ENCODE data around the gene CHCHD6.

Gene CHCHD6, protein sequence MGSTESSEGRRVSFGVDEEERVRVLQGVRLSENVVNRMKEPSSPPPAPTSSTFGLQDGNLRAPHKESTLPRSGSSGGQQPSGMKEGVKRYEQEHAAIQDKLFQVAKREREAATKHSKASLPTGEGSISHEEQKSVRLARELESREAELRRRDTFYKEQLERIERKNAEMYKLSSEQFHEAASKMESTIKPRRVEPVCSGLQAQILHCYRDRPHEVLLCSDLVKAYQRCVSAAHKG

DNA sequence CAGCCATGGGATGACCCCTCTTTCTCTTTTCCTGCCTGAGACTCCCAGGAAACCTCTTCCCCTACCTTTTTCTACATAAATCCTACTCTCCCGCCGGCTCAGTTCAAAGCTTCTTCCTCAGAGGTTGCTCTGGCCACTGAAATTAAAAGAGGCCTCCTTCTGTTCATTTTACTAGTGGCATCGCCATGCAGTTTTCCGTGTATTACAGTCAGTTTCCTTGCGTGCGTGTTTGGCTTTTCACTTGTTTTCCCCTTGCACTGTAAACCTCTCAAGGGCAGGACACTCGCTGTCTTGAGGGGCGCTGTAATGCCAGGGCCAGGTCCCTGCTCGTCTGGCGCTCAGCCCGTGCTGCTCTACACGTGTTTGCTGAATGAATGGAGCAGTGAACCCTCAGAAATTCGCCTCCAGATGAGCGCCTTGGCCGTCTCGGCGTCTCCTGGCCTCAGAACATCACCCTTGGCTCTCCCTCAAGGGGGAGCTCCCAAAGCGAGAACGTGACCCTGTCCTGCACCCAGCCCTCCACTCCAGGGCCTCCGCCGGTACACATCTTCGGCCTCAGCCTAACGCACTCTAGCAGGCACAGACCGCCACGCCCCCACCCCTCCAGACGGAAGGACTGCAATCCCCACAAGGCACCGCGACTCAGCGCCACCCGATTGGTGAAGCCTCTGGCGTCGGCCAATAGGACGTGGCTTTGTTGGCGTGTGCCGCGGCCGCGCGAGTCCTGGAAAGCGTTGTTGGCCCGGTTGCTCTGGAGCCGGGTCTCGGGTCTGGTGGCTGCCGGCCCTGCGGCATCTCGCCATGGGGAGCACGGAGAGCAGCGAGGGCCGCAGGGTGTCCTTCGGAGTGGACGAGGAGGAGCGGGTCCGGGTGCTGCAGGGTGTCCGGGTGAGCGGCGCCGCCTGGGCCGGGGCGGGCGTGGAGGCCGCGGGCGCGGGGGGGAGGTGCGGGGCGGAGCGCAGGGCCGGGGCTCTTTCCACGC is at the start of gene CHCHD6:
TSS of gene CHCHD6 (plus strand) at position 729 of the 982 bp plus-strand sequence. CDS start at position 802, 73 bp downstream.
- DNase-seq, result peak; percentile 94
- peaks cover 20 to 21% of the 10 kb centered on the region in 2 donors for H3K4me1 Mint-ChIP-seq
- H3K27me3 Mint-ChIP-seq, result peaks cover 17 to 19% of the 10 kb centered on the region in 2 donors
- peaks cover 5 to 10% of the 10 kb centered on the region in 2 donors for H3K36me3 Mint-ChIP-seq
- peak within 1 kb of the TSS; percentile 97 to 98 for H3K4me3 Mint-ChIP-seq
- peak; percentile 99 for ATAC-seq (replicated peaks)
- peak within 1 kb of the TSS; percentile 96 for H3K27ac Mint-ChIP-seq
- no peaks in the 10 kb centered on the region for H3K9me3 Mint-ChIP-seq

DNA sequence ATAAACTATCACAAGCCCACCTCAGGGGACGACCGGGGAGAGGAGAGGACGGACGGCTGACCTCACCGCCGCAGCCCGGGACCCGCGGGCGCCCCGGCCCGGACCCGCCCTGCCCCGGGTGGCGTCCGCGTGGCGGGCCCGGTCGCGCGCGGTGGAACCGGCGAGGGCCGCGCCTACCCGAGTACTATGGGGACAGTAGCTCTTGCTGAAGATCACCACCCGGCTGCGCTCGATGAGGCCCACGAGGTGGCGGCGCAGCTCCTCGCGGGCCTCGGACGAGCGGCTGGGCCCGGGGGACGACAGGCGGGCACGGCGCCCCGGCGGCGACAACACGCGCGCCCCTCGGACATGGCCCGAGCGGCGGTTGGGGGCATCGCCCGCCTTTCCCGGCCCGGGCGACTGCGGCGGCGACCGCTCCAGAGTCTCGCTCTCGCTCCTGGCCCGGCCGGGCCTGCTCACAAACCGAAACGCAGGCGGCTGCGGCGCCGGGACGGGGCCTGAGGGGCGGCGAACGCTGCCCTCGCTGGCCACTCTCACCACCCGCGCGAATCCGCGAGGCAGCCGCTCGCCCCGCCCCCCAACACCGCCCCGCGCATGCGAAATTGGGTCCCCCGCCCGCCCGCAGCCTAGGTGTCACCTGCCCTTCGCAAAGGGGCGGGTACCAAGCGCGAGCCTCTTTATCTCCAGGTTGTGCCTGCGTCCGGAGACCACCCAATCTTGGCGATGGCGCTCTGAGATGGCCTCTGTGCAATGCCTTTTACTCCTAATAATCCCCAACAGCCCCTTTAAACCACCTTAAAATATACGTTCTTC is 49.3 kb upstream of the CHCHD6 start, which contains the start of gene TXNRD3:
TSS of gene TXNRD3 (minus strand) at position 554 of the 813 bp plus-strand sequence.
- Mint-ChIP-seq H3K36me3 (no peaks in the 10 kb centered on the region), H3K9me3 (no peaks in the 10 kb centered on the region), H3K4me1 (peaks cover 0 to 2% of the 10 kb centered on the region in 2 donors), H3K4me3 (peak within 1 kb of the TSS; percentile 80 to 87), H3K27ac (peak within 1 kb of the TSS; percentile 48), H3K27me3 (peaks cover 10 to 26% of the 10 kb centered on the region in 2 donors)
- DNase-seq (peak; percentile 56), ATAC-seq (replicated peaks) (peak; percentile 92 to 94)

DNA sequence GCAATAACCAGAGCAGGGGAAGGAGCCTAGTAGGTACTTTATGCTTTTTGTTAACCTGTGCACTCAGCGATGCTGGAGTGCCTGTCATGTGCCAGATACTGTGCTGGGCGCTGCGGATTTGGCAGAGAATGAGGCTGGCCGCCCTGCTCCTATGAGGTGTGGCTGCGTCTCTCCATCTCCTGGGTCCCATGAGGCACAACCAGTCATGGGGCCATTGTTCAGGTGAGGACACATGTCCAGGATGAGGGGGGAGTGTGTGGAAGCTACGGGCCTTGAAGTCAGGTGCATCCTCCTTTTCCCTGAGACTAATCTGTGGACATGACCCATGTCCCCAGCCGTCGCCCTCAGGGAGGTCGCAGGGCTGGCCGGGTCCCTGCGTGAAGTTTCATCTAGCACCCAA is 48.2 kb upstream of the CHCHD6 start:
- Mint-ChIP-seq H3K36me3 (no peaks in the 10 kb centered on the region), H3K9me3 (no peaks in the 10 kb centered on the region), H3K4me1 (peaks cover 0 to 2% of the 10 kb centered on the region in 2 donors), H3K27ac (no peak overlapping the region), H3K27me3 (peaks cover 21 to 28% of the 10 kb centered on the region in 2 donors), H3K4me3 (no peak overlapping the region)
- no peak for ATAC-seq (replicated peaks)
- no peak for DNase-seq

DNA sequence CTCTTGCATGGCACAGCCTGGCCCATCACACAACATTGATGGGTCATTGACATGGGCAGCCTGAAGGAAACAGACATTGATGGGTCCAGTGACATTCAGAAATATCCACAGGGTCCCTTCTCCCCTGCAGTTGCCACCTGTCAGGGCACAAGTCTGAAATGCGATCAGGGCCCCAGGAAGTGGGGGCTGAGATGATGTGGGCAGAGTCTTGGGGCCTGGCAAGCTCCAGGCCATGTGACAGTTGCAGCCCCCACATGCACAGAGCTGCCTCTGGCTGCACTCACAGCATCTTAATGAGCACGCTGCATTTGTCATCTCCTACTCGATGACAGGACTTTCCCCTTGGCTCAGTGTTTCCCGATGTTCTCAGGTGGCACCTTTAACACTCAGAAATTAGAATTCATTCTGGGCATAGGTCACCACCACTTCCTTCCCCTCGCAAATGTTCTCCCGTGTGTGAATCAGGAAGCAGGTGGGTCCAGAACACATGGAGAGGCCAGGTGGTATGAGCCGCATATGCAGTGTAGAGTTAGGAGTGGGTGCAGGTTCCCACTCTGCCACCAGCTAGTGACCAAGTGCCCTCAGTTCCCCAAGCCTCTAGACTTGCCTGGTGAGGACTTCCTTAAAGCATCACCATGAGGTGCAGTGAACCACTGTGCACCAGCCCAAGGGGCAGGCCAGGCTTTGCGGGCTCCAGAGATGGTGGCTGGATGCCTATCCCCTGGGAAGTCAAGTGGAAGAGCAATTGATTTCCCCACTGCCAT is 47.5 kb upstream of the CHCHD6 start:
- Mint-ChIP-seq H3K36me3 (no peaks in the 10 kb centered on the region), H3K4me1 (peaks cover 0 to 2% of the 10 kb centered on the region in 2 donors), H3K27ac (no peak overlapping the region), H3K27me3 (peaks cover 28 to 32% of the 10 kb centered on the region in 2 donors), H3K4me3 (no peak overlapping the region), H3K9me3 (peaks cover 1 to 5% of the 10 kb centered on the region in 2 donors)
- ATAC-seq (replicated peaks), result no peak
- no peak for DNase-seq

DNA sequence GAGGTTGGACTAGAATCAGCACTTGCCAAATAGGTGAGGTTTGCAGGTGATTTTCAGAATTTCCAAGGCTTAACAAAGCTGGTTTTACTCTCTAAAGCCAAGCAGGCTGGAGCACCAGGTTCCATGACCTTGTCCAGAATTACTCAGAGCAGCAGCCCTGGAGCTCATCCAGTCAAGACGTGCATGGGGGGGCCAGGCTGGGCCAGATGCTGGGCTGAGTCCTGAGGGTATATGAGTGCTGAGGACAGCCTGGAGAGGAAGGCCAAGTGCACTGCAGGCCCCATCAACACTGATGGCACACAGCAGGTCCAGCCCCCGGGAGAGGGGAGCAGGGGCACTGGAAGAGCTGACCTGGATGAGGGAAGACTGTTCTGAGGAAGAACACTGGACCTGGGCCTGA is 46.1 kb upstream of the CHCHD6 start:
- Mint-ChIP-seq H3K27ac (no peak overlapping the region), H3K9me3 (peaks cover 1 to 5% of the 10 kb centered on the region in 2 donors), H3K4me3 (no peak overlapping the region), H3K4me1 (peaks cover 0 to 2% of the 10 kb centered on the region in 2 donors), H3K36me3 (no peaks in the 10 kb centered on the region), H3K27me3 (peaks cover 32 to 37% of the 10 kb centered on the region in 2 donors)
- no peak for ATAC-seq (replicated peaks)
- no peak for DNase-seq

DNA sequence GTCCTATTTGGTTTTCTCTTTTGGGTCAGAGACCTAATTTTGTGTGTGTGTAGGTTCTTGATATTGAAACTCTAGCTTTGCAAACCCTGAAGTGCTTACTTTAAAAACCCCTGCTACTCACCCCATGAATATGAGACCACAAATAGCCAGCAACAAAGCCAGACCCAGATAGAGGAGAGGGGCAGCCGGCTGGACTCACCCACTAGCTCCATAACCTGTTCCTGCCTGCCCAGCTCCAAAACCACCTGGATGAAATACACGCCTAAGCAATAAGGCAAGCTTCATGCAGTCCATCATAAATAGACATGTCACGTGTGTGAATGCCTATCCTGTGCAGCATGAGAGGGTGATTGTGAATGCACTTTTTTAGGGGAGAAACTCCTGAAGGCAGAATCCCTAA is 45.5 kb upstream of the CHCHD6 start:
- DNase-seq, result no peak
- ATAC-seq (replicated peaks), result no peak
- Mint-ChIP-seq H3K4me1 (peaks cover 0 to 2% of the 10 kb centered on the region in 2 donors), H3K27ac (no peak overlapping the region), H3K9me3 (peaks cover 1 to 5% of the 10 kb centered on the region in 2 donors), H3K36me3 (no peaks in the 10 kb centered on the region), H3K4me3 (no peak overlapping the region), H3K27me3 (peaks cover 27 to 44% of the 10 kb centered on the region in 2 donors)

DNA sequence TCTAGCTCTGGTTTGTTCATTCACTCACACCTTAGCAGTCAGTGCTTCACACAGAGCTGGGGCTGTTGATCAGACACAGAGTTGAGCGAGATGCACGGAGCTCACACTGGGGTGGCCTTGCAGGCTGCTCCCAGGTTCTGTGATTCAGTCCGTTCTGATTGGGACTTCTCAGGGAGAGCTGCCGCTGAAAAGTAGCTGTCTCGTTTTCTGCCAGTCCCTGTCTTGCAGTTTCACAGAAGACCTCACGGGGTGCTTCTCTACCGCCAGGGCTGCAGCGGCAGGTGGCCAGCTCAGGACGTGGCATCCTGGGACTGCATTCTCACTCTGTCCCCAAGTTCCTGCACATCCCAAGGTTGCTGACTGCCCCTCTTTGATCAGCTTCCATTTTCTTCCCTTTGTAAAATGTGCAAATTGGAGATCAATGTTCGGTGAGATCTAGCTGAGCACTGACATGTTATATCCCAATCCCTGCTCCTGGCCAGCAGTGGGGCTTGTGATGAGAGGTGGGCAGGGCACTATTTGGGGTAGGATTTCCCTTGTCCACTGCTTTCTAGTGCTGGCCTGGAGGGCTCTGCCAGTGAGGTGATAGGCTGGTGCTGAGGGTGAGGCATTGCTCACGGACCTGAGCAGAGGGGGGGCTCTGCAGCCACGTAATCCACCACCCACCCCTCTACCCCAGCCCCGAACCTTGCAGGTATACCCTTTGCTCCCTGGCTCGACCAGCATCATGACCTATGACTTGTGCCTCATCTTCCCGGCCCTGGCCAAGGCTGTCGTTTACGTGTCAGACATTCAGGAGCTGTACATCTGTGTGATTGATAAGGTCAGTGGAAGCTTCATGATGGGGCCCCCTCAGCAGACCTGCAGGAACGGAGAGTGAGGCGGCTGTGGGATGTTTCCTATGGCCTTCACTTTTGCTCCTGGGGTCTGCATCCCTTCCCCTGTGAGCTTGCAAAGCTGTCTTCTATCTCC is 43.8 kb upstream of the CHCHD6 start:
- Mint-ChIP-seq H3K4me1 (no peaks in the 10 kb centered on the region), H3K9me3 (peaks cover 1 to 5% of the 10 kb centered on the region in 2 donors), H3K27me3 (peaks cover 33 to 52% of the 10 kb centered on the region in 2 donors), H3K4me3 (no peak overlapping the region), H3K27ac (no peak overlapping the region), H3K36me3 (no peaks in the 10 kb centered on the region)
- ATAC-seq (replicated peaks), result peak in 1 of 2 donors; percentile 31
- DNase-seq, result no peak

DNA sequence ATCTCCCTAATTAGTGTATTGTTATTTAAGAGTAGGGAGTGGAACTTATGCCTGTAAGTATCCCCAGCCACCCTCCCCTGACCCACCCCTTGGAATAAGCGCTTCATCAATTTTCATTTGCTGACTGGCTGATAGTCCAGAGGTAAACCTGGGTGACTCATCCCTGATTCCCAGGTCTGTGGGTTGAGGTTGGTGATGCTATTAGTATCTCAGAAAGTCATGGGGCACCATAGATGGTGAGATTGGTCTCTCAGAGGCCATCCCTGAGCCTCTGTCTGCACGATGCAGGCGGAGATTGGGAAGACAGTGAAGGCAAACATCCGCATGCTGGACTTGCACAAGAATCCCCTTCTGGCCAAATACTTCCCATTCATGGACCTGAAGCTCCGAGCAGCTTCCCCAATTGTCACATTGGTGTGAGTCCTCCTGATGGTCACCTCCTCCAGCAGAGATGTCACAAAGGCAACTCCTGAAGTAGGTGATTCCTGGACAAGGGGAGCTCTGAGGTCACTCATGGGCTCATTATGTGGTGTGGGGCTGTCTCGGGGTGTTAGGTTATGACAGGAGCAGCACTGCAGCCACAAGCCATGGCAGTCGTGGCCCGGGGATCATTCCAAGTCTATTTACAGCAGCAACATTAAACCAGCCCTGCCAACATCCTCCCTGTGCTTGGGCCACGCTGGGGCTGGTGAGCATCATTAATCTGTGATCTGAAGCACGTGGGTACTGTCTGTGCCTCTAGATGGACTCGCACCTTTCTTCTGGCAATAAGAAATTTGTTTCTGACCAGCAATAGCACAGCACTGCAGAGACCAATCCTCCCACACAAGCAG is 42.3 kb upstream of the CHCHD6 start:
- DNase-seq (no peak), ATAC-seq (replicated peaks) (no peak)
- no peaks in the 10 kb centered on the region for H3K4me1 Mint-ChIP-seq
- peaks cover 28 to 67% of the 10 kb centered on the region in 2 donors for H3K27me3 Mint-ChIP-seq
- H3K36me3 Mint-ChIP-seq, result no peaks in the 10 kb centered on the region
- no peak overlapping the region for H3K27ac Mint-ChIP-seq
- no peak overlapping the region for H3K4me3 Mint-ChIP-seq
- peaks cover 4 to 5% of the 10 kb centered on the region in 2 donors for H3K9me3 Mint-ChIP-seq

DNA sequence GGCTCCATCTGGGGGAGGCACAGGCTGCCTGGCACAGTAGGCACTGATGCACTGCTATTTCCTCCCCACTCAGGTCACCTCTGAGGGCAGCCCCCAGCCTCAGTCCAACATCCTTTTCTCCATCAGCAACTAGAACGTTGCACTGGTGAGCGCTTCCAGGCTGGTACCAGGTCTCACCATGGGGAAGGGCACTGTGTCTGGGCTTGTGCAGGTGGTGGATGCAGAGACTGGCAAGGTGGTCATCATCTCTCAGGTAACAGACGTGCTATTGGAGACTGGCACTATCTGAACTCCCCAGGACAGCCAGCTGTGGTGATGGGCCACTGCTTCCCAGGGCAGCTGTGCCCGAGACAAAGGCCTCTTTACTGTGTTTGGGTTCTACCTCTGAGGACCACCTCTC is 40.8 kb upstream of the CHCHD6 start:
- Mint-ChIP-seq H3K4me3 (no peak overlapping the region), H3K9me3 (peaks cover 4 to 5% of the 10 kb centered on the region in 2 donors), H3K27me3 (peaks cover 24 to 58% of the 10 kb centered on the region in 2 donors), H3K27ac (no peak overlapping the region), H3K4me1 (no peaks in the 10 kb centered on the region), H3K36me3 (no peaks in the 10 kb centered on the region)
- DNase-seq, result no peak
- no peak for ATAC-seq (replicated peaks)

DNA sequence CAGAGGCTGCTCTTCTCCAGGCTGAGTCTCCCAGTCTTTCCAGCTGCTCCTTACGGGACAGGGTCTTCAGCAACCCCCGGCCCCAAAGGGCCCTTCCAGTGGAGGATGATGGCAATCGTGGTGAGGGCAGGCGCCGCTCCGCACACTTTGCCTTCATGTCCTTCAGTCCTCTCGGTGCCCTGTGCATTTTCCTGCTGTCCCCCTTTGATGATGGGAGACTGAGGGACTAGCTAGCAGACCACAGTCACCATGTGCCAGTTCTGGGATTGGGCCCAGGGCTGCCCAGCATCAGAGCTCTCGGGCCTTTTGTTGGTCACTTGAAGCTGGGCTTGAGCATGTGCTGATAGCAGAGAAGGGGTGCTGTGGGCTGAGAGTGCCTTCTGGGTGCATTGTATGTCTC is 40.3 kb upstream of the CHCHD6 start:
- Mint-ChIP-seq H3K9me3 (peaks cover 4 to 5% of the 10 kb centered on the region in 2 donors), H3K4me1 (no peaks in the 10 kb centered on the region), H3K4me3 (no peak overlapping the region), H3K36me3 (no peaks in the 10 kb centered on the region), H3K27me3 (peaks cover 24 to 57% of the 10 kb centered on the region in 2 donors), H3K27ac (no peak overlapping the region)
- DNase-seq (no peak), ATAC-seq (replicated peaks) (no peak)

DNA sequence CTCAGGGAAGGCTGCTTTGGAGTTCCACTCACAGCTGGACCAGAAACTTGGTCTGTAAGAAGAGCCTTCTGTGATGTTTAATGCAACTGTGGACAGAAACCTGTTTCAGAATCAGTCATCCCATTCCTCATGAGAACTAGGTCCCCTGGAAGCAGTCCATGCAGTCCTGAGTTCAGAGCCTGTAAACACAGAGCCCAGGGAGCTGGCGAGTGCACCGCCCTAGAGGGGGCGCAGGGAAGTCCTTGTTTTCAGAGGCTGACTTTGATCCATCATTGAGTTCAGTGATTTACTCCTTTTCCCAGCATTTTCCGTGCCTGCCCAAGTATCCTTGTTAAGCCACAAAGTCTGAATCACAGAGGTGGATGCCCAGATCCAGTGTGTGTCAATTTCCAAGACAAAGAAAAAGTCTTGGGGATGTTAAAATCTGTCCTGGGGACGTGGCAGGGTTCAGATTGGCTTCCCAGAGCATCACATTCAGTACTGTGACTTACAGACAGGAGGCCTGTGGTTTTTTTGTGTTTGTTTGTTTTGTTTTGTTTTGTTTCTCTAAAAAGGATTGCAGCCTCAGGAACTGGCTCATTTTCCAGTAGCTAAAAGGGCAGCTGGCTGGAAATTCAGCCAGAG is 39.3 kb upstream of the CHCHD6 start:
- no peak overlapping the region for H3K4me3 Mint-ChIP-seq
- peaks cover 24 to 57% of the 10 kb centered on the region in 2 donors for H3K27me3 Mint-ChIP-seq
- H3K36me3 Mint-ChIP-seq, result no peaks in the 10 kb centered on the region
- ATAC-seq (replicated peaks) (no peak), DNase-seq (no peak)
- no peaks in the 10 kb centered on the region for H3K4me1 Mint-ChIP-seq
- H3K9me3 Mint-ChIP-seq, result peaks cover 4 to 8% of the 10 kb centered on the region in 2 donors
- no peak overlapping the region for H3K27ac Mint-ChIP-seq

Measured in stimulated activated naive B cell treated with anti-CD40 and anti-IgM and Interleukin-4, amounts not matched to agents 10 μg/mL and 1 μg/mL and 100 μg/mL, for 72 hours (primary cell).